GM23248 (cell line): Measurements from ENCODE around the gene MIA3.

Experiments used
- EZH2 ChIP-seq: fragments of 200-600 bp; sonication (generic); IDR thresholded peaks from 2 replicates; pipeline ENCODE4 v1.6.1; 2018; ENCODE audit warnings: antibody characterized with exemption, mild to moderate bottlenecking; ENCODE audit not compliant: insufficient read depth, poor library complexity, severe bottlenecking
- EZH2phosphoT487 ChIP-seq: fragments of 200-600 bp; sonication (generic); IDR thresholded peaks from 2 replicates; pipeline ENCODE4 v1.6.1; 2018; ENCODE audit warnings: antibody characterized with exemption, moderate library complexity, mild to moderate bottlenecking, low read depth; ENCODE audit not compliant: insufficient read depth

- no peak for TF ChIP-seq EZH2phosphoT487
- no peak for TF ChIP-seq EZH2
These were observed 62.2 kb downstream of the MIA3 start for GRCh38 chr1:222680080-222680479.
